ENCODE measurements around the gene KPNA1. TPM values are rescaled to one million over a fixed set of nuclear protein-coding genes. Genes with fewer than 3 reads are reported as not detected.
A peak's percentile ranks its signal among the peaks of the same experiment; 100 is the strongest.

The KPNA1 gene
- total and polyA plus RNA-seq, 2 of the 13 experiments (the other 11 are each of a cell fraction or from before 2014, with no cell fraction given): 15.4 to 30.0 TPM

- TF ChIP-seq, protein P1, sequence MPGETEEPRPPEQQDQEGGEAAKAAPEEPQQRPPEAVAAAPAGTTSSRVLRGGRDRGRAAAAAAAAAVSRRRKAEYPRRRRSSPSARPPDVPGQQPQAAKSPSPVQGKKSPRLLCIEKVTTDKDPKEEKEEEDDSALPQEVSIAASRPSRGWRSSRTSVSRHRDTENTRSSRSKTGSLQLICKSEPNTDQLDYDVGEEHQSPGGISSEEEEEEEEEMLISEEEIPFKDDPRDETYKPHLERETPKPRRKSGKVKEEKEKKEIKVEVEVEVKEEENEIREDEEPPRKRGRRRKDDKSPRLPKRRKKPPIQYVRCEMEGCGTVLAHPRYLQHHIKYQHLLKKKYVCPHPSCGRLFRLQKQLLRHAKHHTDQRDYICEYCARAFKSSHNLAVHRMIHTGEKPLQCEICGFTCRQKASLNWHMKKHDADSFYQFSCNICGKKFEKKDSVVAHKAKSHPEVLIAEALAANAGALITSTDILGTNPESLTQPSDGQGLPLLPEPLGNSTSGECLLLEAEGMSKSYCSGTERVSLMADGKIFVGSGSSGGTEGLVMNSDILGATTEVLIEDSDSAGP (CRISPR knock-in tag; IDR thresholded peaks at IDR 0.05; ENCODE audit: borderline replicate concordance): peak; percentile 33; the same call in 1 of the 2 replicates
- TF ChIP-seq ZBTB34 (CRISPR knock-in tag; IDR thresholded peaks at IDR 0.05): peak; percentile 53; the same call in 1 of the 2 replicates
- peak; percentile 45; the same call in 1 of the 2 replicates for TF ChIP-seq RCOR2 (CRISPR knock-in tag; IDR thresholded peaks at IDR 0.05)
- 0 out of 2 replicates have a peak, but pooled peaks have one; percentile 64 for TF ChIP-seq ARHGAP35 (CRISPR knock-in tag; IDR thresholded peaks at IDR 0.05; ENCODE audit: borderline replicate concordance)
- TF ChIP-seq ZNF816 (CRISPR knock-in tag; IDR thresholded peaks at IDR 0.05; ENCODE audit: borderline replicate concordance): peak; percentile 13; the same call in 1 of the 2 replicates
- TF ChIP-seq MXD4 (CRISPR knock-in tag; IDR thresholded peaks at IDR 0.05): peak; percentile 80; the same call in 1 of the 2 replicates
- TF ChIP-seq ZNF17 (CRISPR knock-in tag; IDR thresholded peaks at IDR 0.05): peak; percentile 65; the same call in 1 of the 2 replicates
- no peak for TF ChIP-seq ZNF44 (CRISPR knock-in tag; IDR thresholded peaks at IDR 0.05)
- peak; percentile 89 for TF ChIP-seq TAF1 (CRISPR knock-in tag; IDR thresholded peaks at IDR 0.05)
- TF ChIP-seq ZFX (CRISPR knock-in tag; IDR thresholded peaks at IDR 0.05; ENCODE audit: low read depth): peak; percentile 95
- TF ChIP-seq ATRX (CRISPR knock-in tag; IDR thresholded peaks at IDR 0.05; ENCODE audit: borderline replicate concordance): no peak
- peak; percentile 81 for TF ChIP-seq DR1 (CRISPR knock-in tag; IDR thresholded peaks at IDR 0.05)
- TF ChIP-seq TOPORS (CRISPR knock-in tag; IDR thresholded peaks at IDR 0.05): peak; percentile 86; the same call in 1 of the 2 replicates
- TF ChIP-seq ZNF781 (CRISPR knock-in tag; IDR thresholded peaks at IDR 0.05; ENCODE audit: borderline replicate concordance, not compliant biosample characterization): peak; percentile 96
- peak; percentile 84; the same call in 1 of the 2 replicates for TF ChIP-seq MTA1 (CRISPR knock-in tag; IDR thresholded peaks at IDR 0.05; ENCODE audit: borderline replicate concordance)
- TF ChIP-seq ZNF891 (CRISPR knock-in tag; IDR thresholded peaks at IDR 0.05): peak; percentile 87; the same call in 1 of the 2 replicates
- TF ChIP-seq MAF1 (CRISPR knock-in tag; IDR thresholded peaks at IDR 0.05; ENCODE audit: borderline replicate concordance): peak; percentile 56; the same call in 1 of the 2 replicates
- no peak for TF ChIP-seq CREB1 (IDR thresholded peaks at IDR 0.05)
- TF ChIP-seq CREB1 (CRISPR knock-in tag; IDR thresholded peaks at IDR 0.05): peak; percentile 78
- peak in 1 of 2 experiments; percentile 72; a peak in 2 of 4 replicates for TF ChIP-seq REST (IDR thresholded peaks at IDR 0.05; ENCODE audit: borderline replicate concordance in 1 of 2, low read depth in 1 of 2, low read length in 2 of 2)
- 0 out of 2 replicates have a peak, but pooled peaks have one; percentile 41 for TF ChIP-seq ZC3H13 (CRISPR knock-in tag; IDR thresholded peaks at IDR 0.05)
- TF ChIP-seq NR2F2 (IDR thresholded peaks at IDR 0.05; ENCODE audit: borderline replicate concordance, low read depth): no peak
These were observed 131.7 kb downstream of the KPNA1 start, which contains the start of gene MIX23 (continued) for GRCh38 chr3:122382888-122383666.

All from HepG2 (cell line).